HK-2 (cell line): Measurements from ENCODE around the gene NFIX.

Experiments
- DNase-seq: peaks from one replicate; pipeline ENCODE4 v3.0.0-alpha.2; 2018; ENCODE audit not compliant: unreplicated experiment

The NFIX gene

GRCh38 chr19:13020002-13020414, 24.7 kb downstream of the NFIX start:
- DNase-seq = no peak

GRCh38 chr19:13022111-13022858, 27.0 kb downstream of the NFIX start:
- DNase-seq = no peak

- DNase-seq = no peak
Observed at GRCh38 chr19:13022859-13023636, 27.8 kb downstream of the NFIX start.

GRCh38 chr19:13023656-13024055, 28.4 kb downstream of the NFIX start:
- DNase-seq = no peak

GRCh38 chr19:13024126-13024950, 29.1 kb downstream of the NFIX start:
- no peak for DNase-seq

- DNase-seq = no peak
Observed at GRCh38 chr19:13024951-13025697, 29.8 kb downstream of the NFIX start.

- DNase-seq = no peak
Observed at GRCh38 chr19:13025819-13026456, 30.7 kb downstream of the NFIX start.

GRCh38 chr19:13026462-13027370, 31.4 kb downstream of the NFIX start:
- DNase-seq = no peak

GRCh38 chr19:13027557-13027956, 32.3 kb downstream of the NFIX start:
- DNase-seq = no peak

- DNase-seq = no peak
Observed at GRCh38 chr19:13028027-13028426, 32.8 kb downstream of the NFIX start.

GRCh38 chr19:13029301-13029880, 34.1 kb downstream of the NFIX start:
- DNase-seq = no peak

GRCh38 chr19:13029893-13030292, 34.6 kb downstream of the NFIX start:
- no peak for DNase-seq

GRCh38 chr19:13031917-13032623, 36.8 kb downstream of the NFIX start:
- DNase-seq = no peak

- no peak for DNase-seq
Observed at GRCh38 chr19:13032837-13033236, 37.6 kb downstream of the NFIX start.

- no peak for DNase-seq
Observed at GRCh38 chr19:13033244-13033643, 38.0 kb downstream of the NFIX start.

GRCh38 chr19:13033819-13034611, 38.7 kb downstream of the NFIX start:
- DNase-seq = peak; percentile 58

- DNase-seq = no peak
Observed at GRCh38 chr19:13034636-13035035, 39.4 kb downstream of the NFIX start.

- no peak for DNase-seq
Observed at GRCh38 chr19:13035820-13036365, 40.6 kb downstream of the NFIX start.
